ENCODE results near the gene KRAS.

Gene KRAS

GRCh38 chr12:25254271-25254880 is 3.6 kb upstream of the KRAS start:
- no peak for DNase-seq

- DNase-seq: no peak
These were observed 2.8 kb upstream of the KRAS start for GRCh38 chr12:25253371-25254068.

GRCh38 chr12:25252946-25253345 is 2.2 kb upstream of the KRAS start:
- no peak for DNase-seq

GRCh38 chr12:25251769-25252168 is 1.0 kb upstream of the KRAS start:
- DNase-seq: no peak

- peak; percentile 30 for DNase-seq
These were observed 594 bp downstream of the KRAS start for GRCh38 chr12:25249931-25250738.

GRCh38 chr12:25248732-25249131 is 2.0 kb downstream of the KRAS start:
- no peak for DNase-seq

- no peak for DNase-seq
These were observed 2.6 kb downstream of the KRAS start for GRCh38 chr12:25248137-25248536.

GRCh38 chr12:25245491-25245890 is 5.2 kb downstream of the KRAS start:
- no peak for DNase-seq

- no peak for DNase-seq
These were observed 7.1 kb downstream of the KRAS start for GRCh38 chr12:25243680-25243990.

GRCh38 chr12:25242981-25243679 is 7.6 kb downstream of the KRAS start:
- no peak for DNase-seq

- DNase-seq: peak; percentile 6
These were observed 9.3 kb downstream of the KRAS start for GRCh38 chr12:25241167-25242020.

- DNase-seq: no peak
These were observed 14.1 kb downstream of the KRAS start for GRCh38 chr12:25236626-25237025.

GRCh38 chr12:25236190-25236589 is 14.5 kb downstream of the KRAS start:
- no peak for DNase-seq

- no peak for DNase-seq
These were observed 37.4 kb downstream of the KRAS start for GRCh38 chr12:25213338-25213737.

- no peak for DNase-seq
These were observed 42.2 kb downstream of the KRAS start for GRCh38 chr12:25208554-25208953.

GRCh38 chr12:25207846-25208245 is 42.9 kb downstream of the KRAS start:
- no peak for DNase-seq

GRCh38 chr12:25207411-25207810 is 43.3 kb downstream of the KRAS start:
- no peak for DNase-seq

GRCh38 chr12:25202137-25202536 is 48.6 kb downstream of the KRAS start:
- DNase-seq: no peak

- no peak for DNase-seq
These were observed 50.0 kb downstream of the KRAS start for GRCh38 chr12:25200703-25201102.

GRCh38 chr12:25197608-25198007 is 53.1 kb downstream of the KRAS start:
- DNase-seq: no peak

GRCh38 chr12:25195056-25195971 is 55.4 kb downstream of the KRAS start, which contains the start of the genes DNAI7 and ETFRF1:
DNAI7 (minus strand) TSS chr12:25195160; CDS start chr12:25195078, 82 bp downstream.
ETFRF1 (plus strand) TSS chr12:25195237; CDS start chr12:25203957, 8,720 bp downstream.
- peak; percentile 99 for DNase-seq

Data from NCI-H1105 (cell line).